ENCODE data around the gene HOXD12. TPM values are rescaled to one million over a fixed set of nuclear protein-coding genes. Genes with fewer than 3 reads are reported as not detected.

Gene HOXD12
- total RNA-seq, 1 donor from 2014 or later: not detected

DNA sequence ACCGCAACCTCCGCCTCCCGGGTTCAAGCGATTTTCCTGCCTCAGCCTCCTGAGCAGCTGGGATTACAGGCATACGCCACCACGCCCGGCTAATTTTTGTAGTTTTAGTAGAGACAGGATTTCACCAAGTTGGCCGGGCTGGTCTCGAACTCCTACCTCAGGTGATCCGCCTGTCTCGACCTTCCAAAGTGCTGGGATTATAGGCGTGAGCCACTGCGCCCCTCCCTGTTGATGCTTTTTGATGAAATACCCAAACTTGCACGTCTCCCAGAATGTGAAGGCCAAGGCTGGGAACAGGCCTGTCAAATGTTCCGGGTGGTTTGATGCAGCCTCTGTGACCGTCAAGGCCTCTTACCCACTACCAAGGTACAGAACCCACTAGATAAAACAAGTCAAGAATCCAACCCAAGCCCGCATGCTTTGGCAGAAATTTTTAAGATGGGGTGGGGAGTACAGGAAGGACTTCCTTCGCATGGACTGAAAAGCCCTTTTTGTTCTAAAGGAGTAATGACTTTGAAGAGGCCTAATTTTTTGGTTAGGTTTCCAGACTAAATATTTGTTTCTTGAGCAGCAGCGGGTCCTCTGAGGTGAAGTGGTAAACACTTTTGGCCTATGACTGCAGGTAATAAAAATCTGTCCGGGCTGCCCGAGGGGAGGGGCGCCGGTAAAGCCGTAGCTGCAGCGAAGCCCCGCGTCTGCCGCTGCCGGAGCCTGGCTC lies 12.1 kb upstream of the HOXD12 start:
- FAIRE-seq: no peak
- no peak for DNase-seq (ENCODE audit: low read depth)
- TF ChIP-seq, protein P1, sequence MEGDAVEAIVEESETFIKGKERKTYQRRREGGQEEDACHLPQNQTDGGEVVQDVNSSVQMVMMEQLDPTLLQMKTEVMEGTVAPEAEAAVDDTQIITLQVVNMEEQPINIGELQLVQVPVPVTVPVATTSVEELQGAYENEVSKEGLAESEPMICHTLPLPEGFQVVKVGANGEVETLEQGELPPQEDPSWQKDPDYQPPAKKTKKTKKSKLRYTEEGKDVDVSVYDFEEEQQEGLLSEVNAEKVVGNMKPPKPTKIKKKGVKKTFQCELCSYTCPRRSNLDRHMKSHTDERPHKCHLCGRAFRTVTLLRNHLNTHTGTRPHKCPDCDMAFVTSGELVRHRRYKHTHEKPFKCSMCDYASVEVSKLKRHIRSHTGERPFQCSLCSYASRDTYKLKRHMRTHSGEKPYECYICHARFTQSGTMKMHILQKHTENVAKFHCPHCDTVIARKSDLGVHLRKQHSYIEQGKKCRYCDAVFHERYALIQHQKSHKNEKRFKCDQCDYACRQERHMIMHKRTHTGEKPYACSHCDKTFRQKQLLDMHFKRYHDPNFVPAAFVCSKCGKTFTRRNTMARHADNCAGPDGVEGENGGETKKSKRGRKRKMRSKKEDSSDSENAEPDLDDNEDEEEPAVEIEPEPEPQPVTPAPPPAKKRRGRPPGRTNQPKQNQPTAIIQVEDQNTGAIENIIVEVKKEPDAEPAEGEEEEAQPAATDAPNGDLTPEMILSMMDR (IDR thresholded peaks at IDR 0.05; ENCODE audit: insufficient read depth, low read length, severe bottlenecking): no peak
- Histone ChIP-seq H3K36me3 (ENCODE audit: control insufficient read depth, insufficient read depth, low read length) (no peaks in the 10 kb centered on the region), H3K4me3 (ENCODE audit: low read depth, low read length) (no peak overlapping the region), H3K27me3 (ENCODE audit: control insufficient read depth, insufficient read depth, low read length) (peaks cover 84% of the 10 kb centered on the region)

DNA sequence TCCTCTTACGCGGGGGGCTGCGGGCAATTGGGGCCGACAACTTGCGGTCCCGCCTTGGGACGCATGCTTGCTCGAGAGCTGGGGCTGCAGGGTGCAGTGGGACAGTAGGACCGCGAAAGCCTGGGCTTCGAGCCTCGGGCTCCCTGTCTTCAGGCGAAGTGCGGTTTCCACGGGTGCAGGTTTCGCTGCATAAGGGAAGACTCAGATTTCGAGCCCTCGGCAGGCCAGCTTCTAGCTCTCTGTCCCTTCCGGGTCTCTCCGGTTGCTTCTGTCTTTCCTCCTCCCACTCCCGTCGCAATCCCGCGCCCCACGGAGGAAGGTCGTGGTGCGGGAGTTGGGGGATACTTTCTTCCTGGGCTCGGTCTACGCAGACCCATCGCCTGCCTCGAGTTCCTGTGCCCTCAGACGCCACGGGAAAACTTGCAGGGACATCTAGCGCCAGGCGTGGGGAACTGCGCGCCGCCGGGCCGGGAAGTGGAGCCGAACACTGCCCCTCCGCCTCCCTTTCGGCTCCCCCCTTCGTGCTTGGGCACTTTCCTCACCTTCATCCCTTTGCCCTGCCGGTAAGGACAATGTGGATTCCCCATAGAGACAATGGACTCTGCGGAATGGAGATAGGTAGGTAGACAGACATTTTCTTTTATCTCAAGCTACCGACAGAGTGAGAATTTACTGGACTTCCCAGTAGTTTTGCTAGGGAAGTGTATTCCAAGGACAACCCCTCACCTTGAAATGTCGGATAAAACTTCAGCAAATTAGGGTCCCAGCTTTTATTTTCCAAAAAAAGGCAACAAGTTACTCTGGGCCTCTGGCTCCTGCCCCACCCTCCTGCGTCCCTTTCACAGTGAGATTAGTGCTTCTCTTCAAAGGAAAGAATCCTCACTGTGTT lies 11.3 kb upstream of the HOXD12 start:
- H3K36me3 ChIP-seq (ENCODE audit: control insufficient read depth, insufficient read depth, low read length): no peaks in the 10 kb centered on the region
- no peak overlapping the region for H3K4me3 ChIP-seq (ENCODE audit: low read depth, low read length)
- FAIRE-seq (no peak), DNase-seq (ENCODE audit: low read depth) (no peak)
- peaks cover 80% of the 10 kb centered on the region for H3K27me3 ChIP-seq (ENCODE audit: control insufficient read depth, insufficient read depth, low read length)
- TF ChIP-seq, protein P1 (IDR thresholded peaks at IDR 0.05; ENCODE audit: insufficient read depth, low read length, severe bottlenecking): peak; percentile 85

DNA sequence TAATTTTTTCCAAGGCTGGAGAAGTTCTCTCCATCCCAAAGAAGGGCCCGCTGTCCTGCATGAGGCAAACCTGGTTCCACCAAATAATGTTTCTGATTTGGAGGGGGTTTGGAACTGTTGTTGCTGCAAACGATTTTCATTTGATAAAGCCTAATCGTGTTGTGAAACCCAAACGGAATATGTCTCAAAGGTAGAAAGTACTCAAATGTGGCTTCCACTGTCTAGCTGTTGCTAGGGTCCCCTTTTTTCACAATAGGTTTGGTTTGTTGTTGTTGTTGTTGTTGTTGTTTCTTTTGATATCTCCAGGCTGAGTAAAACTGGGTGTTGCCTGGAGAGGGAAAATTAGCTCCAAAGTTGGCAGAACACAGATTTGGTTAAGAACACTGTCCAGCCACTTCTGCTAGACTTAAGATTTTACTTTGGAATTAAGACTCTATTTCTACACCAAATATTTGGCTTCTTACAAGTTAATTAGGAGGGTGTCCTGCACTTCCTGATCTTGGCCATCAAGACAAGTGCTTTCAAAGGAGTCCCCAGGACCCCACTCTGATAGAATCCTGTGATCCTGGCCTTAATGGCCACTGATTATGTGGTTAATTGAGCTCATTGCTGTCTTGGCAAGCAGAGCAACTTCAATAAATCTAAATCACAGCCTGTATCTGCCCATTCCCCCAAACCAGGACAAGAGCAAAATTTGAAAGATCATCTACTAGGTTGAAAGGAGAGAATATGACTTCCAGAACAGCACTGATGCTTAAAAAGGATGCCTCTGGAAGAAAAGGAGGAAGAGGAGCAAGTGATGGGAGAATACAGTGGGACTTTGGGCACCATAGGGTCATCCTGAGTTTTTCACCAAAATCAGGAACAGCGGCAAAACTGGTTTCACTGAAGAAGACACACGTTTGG lies 10.4 kb upstream of the HOXD12 start:
- peaks cover 80% of the 10 kb centered on the region for H3K27me3 ChIP-seq (ENCODE audit: control insufficient read depth, insufficient read depth, low read length)
- no peak overlapping the region for H3K4me3 ChIP-seq (ENCODE audit: low read depth, low read length)
- TF ChIP-seq, protein P1 (IDR thresholded peaks at IDR 0.05; ENCODE audit: insufficient read depth, low read length, severe bottlenecking): no peak
- FAIRE-seq (peak; percentile 52), DNase-seq (ENCODE audit: low read depth) (no peak)
- H3K36me3 ChIP-seq (ENCODE audit: control insufficient read depth, insufficient read depth, low read length): no peaks in the 10 kb centered on the region

DNA sequence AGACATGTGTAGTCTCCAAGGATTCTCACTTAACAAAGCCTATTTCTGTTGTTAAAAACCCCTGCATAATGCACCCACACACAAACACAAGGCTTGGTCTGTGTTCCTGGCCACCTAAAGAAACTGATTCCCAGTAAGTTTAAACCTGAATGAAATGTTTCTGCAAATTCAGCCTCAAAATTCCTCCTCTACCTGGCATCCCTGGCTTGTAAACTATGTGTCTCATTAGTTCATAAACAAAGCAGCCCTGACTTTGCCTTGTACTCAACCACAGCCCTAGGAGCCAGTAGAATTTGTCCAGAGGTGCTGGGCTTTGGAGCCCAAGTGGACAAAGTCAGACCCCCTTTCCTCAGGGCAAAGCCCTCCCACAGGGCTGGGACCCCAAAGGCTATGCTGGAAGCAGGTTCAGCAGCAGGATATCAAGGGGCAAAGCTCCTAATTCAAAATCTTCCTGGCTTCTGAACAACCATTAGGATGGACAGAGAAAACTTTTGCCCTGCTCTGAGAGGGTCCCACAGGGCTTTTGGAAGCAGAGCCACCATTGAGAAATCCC lies 9.7 kb upstream of the HOXD12 start:
- TF ChIP-seq, protein P1 (IDR thresholded peaks at IDR 0.05; ENCODE audit: insufficient read depth, low read length, severe bottlenecking): no peak
- DNase-seq (ENCODE audit: low read depth) (no peak), FAIRE-seq (no peak)
- peaks cover 79% of the 10 kb centered on the region for H3K27me3 ChIP-seq (ENCODE audit: control insufficient read depth, insufficient read depth, low read length)
- H3K36me3 ChIP-seq (ENCODE audit: control insufficient read depth, insufficient read depth, low read length): no peaks in the 10 kb centered on the region
- H3K4me3 ChIP-seq (ENCODE audit: low read depth, low read length): no peak overlapping the region

DNA sequence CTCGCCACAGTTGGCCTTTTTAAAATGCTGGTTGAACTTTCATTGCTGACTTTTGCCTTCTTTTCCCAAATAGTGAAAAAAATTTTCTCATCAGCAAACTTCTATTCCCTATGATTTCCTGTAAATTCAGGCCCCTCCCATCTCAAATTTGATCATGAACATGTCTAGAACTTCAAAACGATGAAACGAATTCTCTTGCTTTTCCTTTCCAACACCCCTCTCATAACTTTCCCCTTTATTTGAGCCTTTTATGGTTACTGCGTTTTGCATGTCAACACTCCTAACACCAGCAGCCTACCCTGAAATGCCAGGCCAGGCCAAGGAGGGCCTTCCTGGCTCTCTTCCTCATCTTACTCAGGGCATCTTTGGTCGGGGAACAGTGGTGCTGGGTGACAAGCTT lies 8.7 kb upstream of the HOXD12 start:
- TF ChIP-seq, protein P1 (IDR thresholded peaks at IDR 0.05; ENCODE audit: insufficient read depth, low read length, severe bottlenecking): no peak
- Histone ChIP-seq H3K36me3 (ENCODE audit: control insufficient read depth, insufficient read depth, low read length) (no peaks in the 10 kb centered on the region), H3K4me3 (ENCODE audit: low read depth, low read length) (no peak overlapping the region), H3K27me3 (ENCODE audit: control insufficient read depth, insufficient read depth, low read length) (peaks cover 72% of the 10 kb centered on the region)
- DNase-seq (ENCODE audit: low read depth): no peak
- no peak for FAIRE-seq
